Stimulated activated naive CD8-positive, alpha-beta T cell treated with anti-CD3 and anti-CD28 coated beads, Interleukin-15, amount 100 ng/mL, for 72 hours (primary cell): ENCODE measurements around the gene TEAD3.

Source experiments
- ATAC-seq: fragments of 150-1000 bp; cut with Tn5 transposase; 2 replicates; pipeline ENCODE4 v1.10.0; 2021; ENCODE audit warnings: mild to moderate bottlenecking, moderate library complexity
- DNase-seq, 2 donors: peaks; one replicate each; pipeline ENCODE4 v3.0.0; 2021 to 2022
- H3K27ac Mint-ChIP-seq, 2 donors: one replicate each; pipeline ENCODE4 v1.8.0; 2022; ENCODE audit warnings: mild to moderate bottlenecking in 2 of 2, mixed read lengths in 2 of 2, moderate library complexity in 2 of 2
- H3K27me3 Mint-ChIP-seq: one replicate; pipeline ENCODE4 v1.8.0; 2022; ENCODE audit warnings: mixed read lengths
- H3K4me1 Mint-ChIP-seq: one replicate; pipeline ENCODE4 v1.8.0; 2022; ENCODE audit warnings: mild to moderate bottlenecking, mixed read lengths
- H3K4me3 Mint-ChIP-seq, 2 donors: one replicate each; pipeline ENCODE4 v1.8.0; 2022; ENCODE audit warnings: mild to moderate bottlenecking in 2 of 2, mixed read lengths in 2 of 2, moderate library complexity in 1 of 2
- H3K9me3 Mint-ChIP-seq, 2 donors: one replicate each; pipeline ENCODE4 v1.8.0; 2022; ENCODE audit warnings: mixed read lengths in 2 of 2

Gene TEAD3

GRCh38 chr6:35477028-35477427 is 19.9 kb downstream of the TEAD3 start:
- H3K27ac Mint-ChIP-seq = peak overlapping the region in 1 of 2 donors; percentile 37
- peaks cover 40% of the 10 kb centered on the region for H3K4me1 Mint-ChIP-seq
- DNase-seq (no peak), ATAC-seq (no peak)
- no peaks in the 10 kb centered on the region for H3K27me3 Mint-ChIP-seq
- no peaks in the 10 kb centered on the region for H3K9me3 Mint-ChIP-seq
- H3K4me3 Mint-ChIP-seq = no peak overlapping the region

- DNase-seq = no peak
- no peak overlapping the region for H3K27ac Mint-ChIP-seq
- H3K9me3 Mint-ChIP-seq = no peaks in the 10 kb centered on the region
- ATAC-seq = peak; percentile 18
- no peak overlapping the region for H3K4me3 Mint-ChIP-seq
- no peaks in the 10 kb centered on the region for H3K27me3 Mint-ChIP-seq
- H3K4me1 Mint-ChIP-seq = peaks cover 50% of the 10 kb centered on the region
Observed at GRCh38 chr6:35476004-35476403, 20.9 kb downstream of the TEAD3 start.

DNA sequence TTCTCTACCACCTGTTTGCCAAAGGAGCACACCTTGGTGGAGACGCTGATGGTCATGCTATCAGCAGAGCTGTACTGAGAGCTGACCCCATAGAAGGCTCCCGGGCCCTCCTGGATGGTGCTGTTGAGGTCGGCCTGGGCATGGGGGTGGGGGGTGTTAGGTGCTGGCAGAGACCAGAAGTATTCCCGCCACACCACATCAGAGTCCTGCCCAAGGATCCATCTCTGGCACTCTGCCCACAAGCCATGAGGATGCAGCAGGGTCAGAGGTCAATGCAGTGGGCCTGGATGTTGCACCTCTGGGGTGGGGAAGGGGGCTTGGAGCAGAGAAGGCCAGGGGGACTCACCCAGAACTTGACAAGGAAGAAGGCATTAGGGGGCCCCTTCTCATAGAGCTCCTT is 21.3 kb downstream of the TEAD3 start:
- Mint-ChIP-seq H3K27me3 (no peaks in the 10 kb centered on the region), H3K27ac (no peak overlapping the region), H3K4me1 (peaks cover 54% of the 10 kb centered on the region), H3K4me3 (no peak overlapping the region), H3K9me3 (no peaks in the 10 kb centered on the region)
- ATAC-seq (peak; percentile 2), DNase-seq (no peak)

- peak overlapping the region in 1 of 2 donors; percentile 44 for H3K27ac Mint-ChIP-seq
- no peak overlapping the region for H3K4me3 Mint-ChIP-seq
- H3K4me1 Mint-ChIP-seq = peaks cover 60% of the 10 kb centered on the region
- no peaks in the 10 kb centered on the region for H3K9me3 Mint-ChIP-seq
- no peak for DNase-seq
- peak; percentile 5 for ATAC-seq
- H3K27me3 Mint-ChIP-seq = no peaks in the 10 kb centered on the region
Observed at GRCh38 chr6:35474942-35475570, 21.8 kb downstream of the TEAD3 start.

DNA sequence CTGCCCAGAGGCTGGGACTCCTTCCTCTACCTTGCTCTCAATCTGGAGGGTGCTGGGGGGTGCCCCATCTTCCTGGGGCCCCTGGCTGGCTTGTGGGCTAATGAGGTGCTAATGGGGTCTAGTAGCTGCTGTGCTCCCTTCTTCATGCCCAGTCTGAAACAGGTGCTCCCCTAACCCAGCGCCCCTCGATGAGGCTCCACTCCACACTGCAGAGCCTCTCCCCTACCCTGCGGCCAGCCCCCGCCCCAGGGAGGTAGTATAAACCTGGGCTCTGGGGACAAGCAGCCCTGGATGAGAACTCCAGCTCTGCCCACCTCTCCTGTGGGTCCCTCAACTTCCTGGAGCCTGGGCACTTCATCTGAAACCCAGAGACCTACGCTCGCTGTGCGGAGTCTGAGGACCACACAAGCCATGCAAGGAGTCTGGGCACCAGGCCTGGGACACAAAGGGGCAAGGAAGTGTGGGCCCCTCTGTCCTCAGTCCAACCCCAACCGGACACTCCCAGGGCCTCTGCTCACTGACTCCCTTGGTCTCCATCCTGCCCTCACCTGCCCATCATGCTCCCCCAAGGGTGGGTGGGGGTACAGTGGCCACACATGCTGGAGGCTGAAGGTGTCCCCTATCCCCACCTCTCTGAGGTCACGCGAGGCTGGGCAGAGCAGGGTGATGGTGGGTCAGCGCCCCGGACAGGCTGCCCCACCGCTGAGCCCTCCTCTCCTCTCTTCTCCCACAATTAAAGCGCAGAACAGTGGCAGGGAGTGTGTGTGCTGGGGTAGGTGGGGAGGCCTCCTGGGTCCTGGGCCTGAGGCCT is 22.5 kb downstream of the TEAD3 start:
- DNase-seq (no peak), ATAC-seq (peak; percentile 32)
- peak overlapping the region in 1 of 2 donors; percentile 49 for H3K27ac Mint-ChIP-seq
- H3K4me1 Mint-ChIP-seq = peaks cover 67% of the 10 kb centered on the region
- H3K4me3 Mint-ChIP-seq = no peak overlapping the region
- no peaks in the 10 kb centered on the region for H3K9me3 Mint-ChIP-seq
- H3K27me3 Mint-ChIP-seq = no peaks in the 10 kb centered on the region

- H3K4me3 Mint-ChIP-seq = no peak overlapping the region
- H3K4me1 Mint-ChIP-seq = peaks cover 70% of the 10 kb centered on the region
- H3K27me3 Mint-ChIP-seq = no peaks in the 10 kb centered on the region
Observed at GRCh38 chr6:35473850-35474130, 23.1 kb downstream of the TEAD3 start.

DNA sequence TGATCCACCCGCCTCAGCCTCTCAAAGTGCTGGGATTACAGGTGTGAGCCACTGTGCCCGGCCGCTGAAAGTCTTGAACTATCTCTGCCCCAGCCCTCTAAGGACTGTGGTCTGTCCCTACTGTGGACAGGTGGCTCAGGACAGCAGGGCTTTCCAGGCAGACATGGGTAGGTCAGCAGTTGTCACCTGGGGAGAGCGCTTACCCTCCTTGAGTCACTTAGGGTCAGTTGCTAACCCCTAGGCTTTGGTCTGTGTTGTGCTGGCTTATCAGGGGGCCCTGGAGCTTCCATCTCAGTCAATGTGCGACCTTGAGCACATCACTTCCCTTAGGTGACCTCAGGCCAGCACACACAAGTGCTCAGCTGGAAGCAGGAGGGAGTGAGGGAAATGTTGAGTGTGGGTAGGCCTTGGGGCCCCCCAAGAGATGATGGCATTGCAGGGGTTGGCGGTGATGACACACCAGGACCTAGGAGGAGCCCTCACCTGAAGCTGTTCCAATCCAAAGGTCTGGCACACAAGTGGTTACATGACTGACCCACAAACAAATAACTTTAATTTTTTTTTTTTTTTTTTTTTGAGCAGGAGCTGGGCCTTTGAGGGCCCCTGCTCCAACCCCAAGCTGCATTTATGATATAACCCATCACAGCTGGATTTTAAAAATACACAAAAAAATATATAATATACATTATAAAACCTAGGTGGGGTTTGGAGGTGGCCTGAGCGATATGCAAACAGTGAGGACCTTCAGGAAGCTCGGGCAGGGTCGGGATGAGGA is 23.6 kb downstream of the TEAD3 start:
- Mint-ChIP-seq H3K9me3 (no peaks in the 10 kb centered on the region), H3K27ac (peak overlapping the region in 1 of 2 donors; percentile 85), H3K4me3 (peak overlapping the region in 1 of 2 donors; percentile 58), H3K27me3 (no peaks in the 10 kb centered on the region), H3K4me1 (peaks cover 70% of the 10 kb centered on the region)
- ATAC-seq = no peak
- no peak for DNase-seq

More at GRCh38 chr6:35473850-35474130, 23.1 kb downstream of the TEAD3 start:
- DNase-seq (no peak), ATAC-seq (no peak)
- Mint-ChIP-seq H3K9me3 (no peaks in the 10 kb centered on the region), H3K27ac (peak overlapping the region in 1 of 2 donors; percentile 49)

- Mint-ChIP-seq H3K27ac (peak overlapping the region; percentile 13 to 100), H3K27me3 (no peaks in the 10 kb centered on the region), H3K4me3 (peak overlapping the region; percentile 91 to 98), H3K4me1 (peaks cover 82% of the 10 kb centered on the region), H3K9me3 (no peaks in the 10 kb centered on the region)
- DNase-seq = no peak
- ATAC-seq = no peak
Observed at GRCh38 chr6:35471836-35472345, 25.0 kb downstream of the TEAD3 start.

GRCh38 chr6:35470663-35471120 is 26.2 kb downstream of the TEAD3 start:
- no peaks in the 10 kb centered on the region for H3K27me3 Mint-ChIP-seq
- H3K27ac Mint-ChIP-seq = peak overlapping the region; percentile 64 to 100
- peaks cover 71% of the 10 kb centered on the region for H3K4me1 Mint-ChIP-seq
- H3K9me3 Mint-ChIP-seq = no peaks in the 10 kb centered on the region
- no peak for DNase-seq
- peak overlapping the region; percentile 91 to 98 for H3K4me3 Mint-ChIP-seq
- ATAC-seq = no peak

- ATAC-seq = no peak
- Mint-ChIP-seq H3K4me3 (peak overlapping the region; percentile 91 to 98), H3K27ac (peak overlapping the region; percentile 99 to 100), H3K4me1 (peaks cover 67% of the 10 kb centered on the region), H3K27me3 (no peaks in the 10 kb centered on the region), H3K9me3 (no peaks in the 10 kb centered on the region)
- no peak for DNase-seq
Observed at GRCh38 chr6:35469751-35470662, 26.9 kb downstream of the TEAD3 start.

GRCh38 chr6:35468980-35469750 is 27.7 kb downstream of the TEAD3 start:
- peak overlapping the region; percentile 99 to 100 for H3K27ac Mint-ChIP-seq
- ATAC-seq = peak; percentile 8

DNA sequence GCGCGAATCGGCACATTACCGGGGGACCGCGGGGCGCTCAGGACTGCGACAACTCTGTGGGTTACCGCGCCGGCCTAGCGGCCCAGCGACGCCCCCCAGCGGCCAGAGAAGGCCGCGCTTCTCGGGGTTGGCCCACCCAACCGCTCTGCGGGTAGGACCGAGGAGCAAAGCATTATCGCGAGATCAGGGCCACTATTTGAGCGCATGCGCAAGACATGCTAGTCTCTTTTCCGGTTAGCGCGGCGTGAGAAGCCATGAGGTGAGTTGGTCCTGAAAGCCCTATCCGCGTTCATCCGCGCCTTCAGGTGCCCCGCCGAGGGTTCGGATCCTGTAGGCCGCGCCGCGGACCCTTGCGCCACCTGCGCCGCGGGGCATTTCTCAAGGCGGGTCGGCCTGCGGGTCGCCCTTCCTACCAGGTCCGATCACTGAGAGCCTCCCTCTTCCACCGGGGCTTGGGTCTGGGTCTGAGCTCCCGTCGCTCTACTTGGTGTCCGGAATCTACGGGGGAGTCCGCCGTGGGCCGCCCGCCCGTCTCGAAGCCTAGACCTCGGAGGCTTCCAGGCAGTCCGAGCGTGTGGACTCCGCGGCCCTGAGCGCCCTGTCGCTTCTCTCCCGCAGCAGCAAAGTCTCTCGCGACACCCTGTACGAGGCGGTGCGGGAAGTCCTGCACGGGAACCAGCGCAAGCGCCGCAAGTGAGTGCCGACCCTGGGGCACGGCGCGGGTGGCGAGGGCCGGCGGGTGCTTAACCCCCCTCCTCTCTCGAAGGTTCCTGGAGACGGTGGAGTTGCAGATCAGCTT is 28.5 kb downstream of the TEAD3 start, which contains the start of gene RPL10A:
TSS of gene RPL10A (plus strand) at position 221 of the 799 bp plus-strand sequence. CDS start at position 255, 34 bp downstream.
- peak within 1 kb of the TSS; percentile 99 to 100 for H3K27ac Mint-ChIP-seq
- no peaks in the 10 kb centered on the region for H3K27me3 Mint-ChIP-seq
- H3K4me1 Mint-ChIP-seq = peaks cover 58% of the 10 kb centered on the region
- no peaks in the 10 kb centered on the region for H3K9me3 Mint-ChIP-seq
- DNase-seq = peak; percentile 95 to 96
- peak within 1 kb of the TSS; percentile 91 to 98 for H3K4me3 Mint-ChIP-seq
- ATAC-seq = peak; percentile 94

More at GRCh38 chr6:35468980-35469750, 27.7 kb downstream of the TEAD3 start:
- no peaks in the 10 kb centered on the region for H3K9me3 Mint-ChIP-seq
- peak overlapping the region; percentile 91 to 98 for H3K4me3 Mint-ChIP-seq
- peaks cover 66% of the 10 kb centered on the region for H3K4me1 Mint-ChIP-seq
- H3K27me3 Mint-ChIP-seq = no peaks in the 10 kb centered on the region
- no peak for DNase-seq

- Mint-ChIP-seq H3K9me3 (no peaks in the 10 kb centered on the region), H3K4me1 (peaks cover 31% of the 10 kb centered on the region), H3K27ac (no peak overlapping the region), H3K4me3 (no peak overlapping the region), H3K27me3 (no peaks in the 10 kb centered on the region)
- DNase-seq (no peak), ATAC-seq (no peak)
Observed at GRCh38 chr6:35465646-35466045, 31.2 kb downstream of the TEAD3 start.
